Measurements from ENCODE around the gene TNK2. TPM values are rescaled to one million over a fixed set of nuclear protein-coding genes. Genes with fewer than 3 reads are reported as not detected.
"Not testable (repeated sequence)": the region's sequence is repeated elsewhere in the genome, so short reads cannot be mapped to it uniquely, and the experiment has no call there.

The TNK2 gene
- total RNA-seq, 2 donors from 2014 or later, result 25.9 to 49.1 TPM

DNA sequence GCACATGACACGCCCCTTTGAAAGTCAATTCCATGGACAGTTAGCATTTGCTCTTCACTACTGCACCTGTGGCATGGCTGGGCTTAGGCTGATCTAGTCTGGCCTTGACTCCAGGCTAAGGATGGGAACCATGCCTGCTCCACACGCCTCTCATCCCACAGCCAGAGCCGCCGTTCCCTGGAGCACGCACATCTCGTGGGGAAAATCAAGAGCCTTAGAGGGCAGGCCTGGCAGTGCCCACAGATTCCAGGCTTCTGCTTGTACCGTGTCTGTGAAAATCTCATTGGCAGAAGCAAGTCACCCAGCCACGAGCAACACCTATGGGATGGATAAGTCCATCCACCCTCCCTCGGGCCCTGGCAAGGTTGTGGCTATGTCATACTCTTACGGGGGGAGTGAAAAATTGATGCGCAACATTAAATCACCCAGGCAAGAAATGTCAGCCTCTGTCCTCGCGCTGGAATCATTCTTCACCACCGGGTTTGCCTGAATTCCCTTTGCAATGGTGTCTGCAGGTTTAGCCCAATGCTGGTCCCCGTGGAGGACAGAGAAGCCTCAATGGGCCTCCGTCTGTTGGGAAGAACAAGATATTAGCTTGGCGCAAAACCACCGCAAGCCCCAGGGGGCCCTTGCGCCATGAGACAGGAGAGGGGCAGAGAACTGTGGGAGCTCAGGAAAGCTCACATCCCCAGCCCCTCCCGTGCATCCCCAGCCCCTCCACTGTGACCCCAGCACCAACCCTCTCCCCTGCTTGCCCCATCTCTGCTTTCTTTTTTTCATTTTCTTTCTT lies 38.8 kb upstream of the TNK2 start:
- ATAC-seq, result not testable (repeated sequence)
- WGBS, 2 donors, result 94 to 95% methylated on average over 20 of the region's 20 CpGs

DNA sequence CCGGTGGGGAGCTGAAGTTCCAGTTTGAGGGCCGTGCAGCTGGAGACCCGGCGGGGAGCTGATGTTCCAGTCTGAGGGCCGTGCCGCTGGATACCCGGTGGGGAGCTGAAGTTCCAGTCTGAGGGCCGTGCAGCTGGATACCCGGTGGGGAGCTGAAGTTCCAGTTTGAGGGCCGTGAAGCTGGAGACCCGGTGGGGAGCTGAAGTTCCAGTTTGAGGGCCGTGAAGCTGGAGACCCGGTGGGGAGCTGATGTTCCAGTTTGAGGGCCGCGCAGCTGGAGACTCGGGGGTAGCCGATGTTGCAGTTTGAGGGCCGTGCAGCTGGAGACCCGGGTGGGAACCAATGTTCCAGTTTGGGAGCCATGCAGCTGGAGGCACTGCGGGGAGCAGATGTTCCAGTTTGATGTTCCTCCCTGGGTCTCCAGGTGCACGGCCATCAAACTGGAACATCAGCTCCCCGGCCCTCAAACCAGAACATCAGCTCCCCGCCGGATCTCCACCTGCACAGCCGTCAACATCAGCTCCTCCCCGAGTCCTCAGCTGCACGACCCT lies 33.0 kb upstream of the TNK2 start:
- H3K4me1 ChIP-seq; H3K36me3 ChIP-seq (replicated peaks in 1 of 2; ENCODE audit: insufficient read depth in 1 of 2, low read depth in 2 of 2); intact Hi-C loops (cut with DNase I); DNase-seq; H3K27ac ChIP-seq; H3K9me3 ChIP-seq; ATAC-seq; H3K27me3 ChIP-seq; H3K4me3 ChIP-seq: not testable (repeated sequence)
- 88 to 90% methylated on average over 25 to 27 of the region's 27 CpGs for whole genome bisulfite sequencing, 2 donors

More for the DNA sequence above, 38.8 kb upstream of the TNK2 start:
- H3K27ac ChIP-seq; H3K9me3 ChIP-seq; H3K4me3 ChIP-seq; intact Hi-C loops (cut with DNase I); H3K27me3 ChIP-seq; DNase-seq; H3K4me1 ChIP-seq; H3K36me3 ChIP-seq (replicated peaks in 1 of 2; ENCODE audit: insufficient read depth in 1 of 2, low read depth in 2 of 2): not testable (repeated sequence)

DNA sequence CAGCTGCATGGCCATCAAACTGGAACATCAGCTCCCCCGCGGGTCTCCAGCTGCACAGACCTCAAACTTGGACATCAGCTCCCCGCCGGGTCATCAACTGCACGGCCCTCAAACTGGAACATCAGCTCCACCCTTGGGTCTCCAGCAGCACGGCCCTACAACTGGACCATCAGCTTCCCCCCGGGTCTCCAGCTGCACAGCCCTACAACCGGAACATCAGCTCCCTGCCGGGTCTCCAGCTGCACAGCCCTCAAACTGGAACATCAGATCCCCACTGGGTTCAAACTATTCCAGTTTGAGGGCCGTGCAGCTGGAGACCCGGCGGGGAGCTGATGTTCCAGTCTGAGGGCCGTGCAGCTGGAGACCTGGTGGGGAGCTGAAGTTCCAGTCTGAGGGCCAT lies 32.5 kb upstream of the TNK2 start:
- H3K4me1 ChIP-seq; ATAC-seq; H3K9me3 ChIP-seq; H3K27me3 ChIP-seq; H3K27ac ChIP-seq; H3K4me3 ChIP-seq; H3K36me3 ChIP-seq (replicated peaks in 1 of 2; ENCODE audit: insufficient read depth in 1 of 2, low read depth in 2 of 2); intact Hi-C loops (cut with DNase I); DNase-seq: not testable (repeated sequence)
- WGBS, 2 donors, result 79 to 83% methylated on average over 11 to 12 of the region's 13 CpGs

DNA sequence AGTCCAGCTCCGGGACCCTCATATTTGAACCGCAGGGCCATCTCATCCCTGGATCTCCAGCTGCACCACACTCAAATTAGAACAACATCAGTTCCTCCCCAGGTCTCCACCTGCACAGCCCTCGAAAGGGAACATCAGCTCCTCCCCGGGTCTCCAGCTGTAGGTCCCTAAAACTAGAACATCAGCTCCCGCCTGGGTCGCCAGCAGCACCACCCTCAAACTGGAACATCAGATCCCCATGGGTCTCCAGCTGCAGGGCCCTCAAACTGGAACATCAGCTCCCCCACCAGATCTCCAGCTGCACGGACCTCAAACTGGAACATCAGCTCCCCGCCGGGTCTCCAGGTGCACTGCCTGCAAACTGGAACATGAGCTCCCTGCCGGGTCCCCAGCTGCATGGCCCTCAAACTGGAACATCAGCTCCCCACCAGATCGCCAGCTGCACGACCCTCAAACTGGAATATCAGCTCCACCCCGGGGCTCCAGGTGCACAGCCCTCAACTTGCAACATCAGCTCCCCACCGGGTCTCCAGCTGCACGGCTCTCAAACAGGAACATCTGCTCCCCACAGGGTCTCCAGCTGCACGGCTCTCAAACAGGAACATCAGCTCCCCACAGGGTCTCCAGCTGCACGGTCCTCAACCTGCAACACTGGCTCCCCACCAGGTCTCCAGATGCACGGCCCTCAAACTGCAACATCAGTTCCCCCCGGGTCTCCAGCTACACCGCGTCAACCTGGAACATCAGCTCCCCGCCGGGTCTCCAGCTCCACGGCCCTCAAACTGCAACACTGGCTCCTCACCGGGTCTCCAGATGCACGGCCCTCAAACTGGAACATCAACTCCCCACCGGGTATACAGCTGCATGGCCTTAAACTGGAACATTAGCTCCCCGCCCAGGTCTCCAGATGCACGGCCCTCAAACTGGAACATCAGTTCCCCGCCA lies 31.4 kb upstream of the TNK2 start:
- DNase-seq; H3K4me3 ChIP-seq; intact Hi-C loops (cut with DNase I); H3K27me3 ChIP-seq; H3K4me1 ChIP-seq; ATAC-seq; H3K9me3 ChIP-seq; H3K36me3 ChIP-seq (replicated peaks in 1 of 2; ENCODE audit: insufficient read depth in 1 of 2, low read depth in 2 of 2); H3K27ac ChIP-seq: not testable (repeated sequence)
- WGBS, 2 donors, result 78 to 93% methylated on average over 15 to 28 of the region's 30 CpGs

DNA sequence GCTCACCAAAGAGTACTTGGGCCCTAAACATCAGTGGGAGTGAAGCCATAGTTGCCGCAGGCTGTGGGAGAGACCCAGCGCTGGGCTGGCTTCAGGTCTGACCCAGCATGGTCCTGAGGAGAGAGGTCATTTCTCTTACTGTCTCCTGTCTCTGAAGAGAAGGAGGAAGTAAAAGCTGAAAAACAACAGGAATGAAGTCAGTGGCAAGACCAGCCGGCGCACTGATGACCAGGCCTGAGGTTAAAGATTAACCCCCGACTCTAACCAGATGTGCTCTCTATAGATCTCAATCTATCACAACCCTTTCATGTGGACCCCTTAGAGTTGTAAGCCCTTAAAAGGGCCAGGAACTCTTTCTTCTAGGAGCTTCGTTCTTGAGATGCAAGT lies 24.7 kb upstream of the TNK2 start:
- H3K27me3 ChIP-seq; H3K4me1 ChIP-seq; DNase-seq; H3K4me3 ChIP-seq; H3K36me3 ChIP-seq (replicated peaks in 1 of 2; ENCODE audit: insufficient read depth in 1 of 2, low read depth in 2 of 2); H3K9me3 ChIP-seq; ATAC-seq; intact Hi-C loops (cut with DNase I): not testable (repeated sequence)
- 75 to 88% methylated on average over 6 of the region's 6 CpGs for WGBS, 2 donors
- H3K27ac ChIP-seq, result peak overlapping the region in 1 of 4 donors; percentile 20

DNA sequence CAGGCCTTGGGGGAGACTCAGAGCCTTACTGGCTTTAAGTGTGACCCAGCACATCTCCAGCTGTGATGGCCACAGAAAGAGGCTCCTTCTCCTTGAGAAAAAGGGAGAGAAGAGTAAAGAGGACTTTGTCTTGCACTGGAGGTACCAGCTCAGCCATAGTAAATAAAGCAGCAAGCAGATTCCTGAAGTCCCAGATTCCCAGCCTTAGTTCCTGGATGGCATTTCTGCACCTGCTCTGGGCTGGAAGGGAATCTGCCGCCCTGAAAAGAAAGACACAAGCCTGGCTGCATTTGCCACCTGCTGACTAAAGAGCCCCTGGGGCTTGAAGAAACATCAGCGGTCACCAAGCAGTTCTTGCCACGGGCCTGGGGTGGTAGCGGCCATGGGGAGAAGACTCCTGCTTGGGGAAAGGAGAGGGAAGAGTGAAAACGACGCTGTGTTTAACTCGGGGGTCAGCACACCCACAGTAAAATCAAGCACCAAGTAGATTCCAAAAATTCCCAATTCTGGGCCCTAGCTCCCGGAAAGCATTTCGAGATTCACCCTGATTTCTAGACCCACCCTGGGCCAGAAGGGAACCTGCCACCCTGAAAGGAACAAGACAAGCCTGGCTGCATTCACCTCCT lies 24.2 kb upstream of the TNK2 start:
- Histone ChIP-seq H3K27ac (peak overlapping the region in 1 of 4 donors; percentile 20), H3K4me3 (no peak overlapping the region), H3K27me3 (no peaks in the 10 kb centered on the region), H3K9me3 (no peaks in the 10 kb centered on the region), H3K4me1 (no peaks in the 10 kb centered on the region), H3K36me3 (replicated peaks in 1 of 2; ENCODE audit: insufficient read depth in 1 of 2, low read depth in 2 of 2) (no peaks in the 10 kb centered on the region)
- intact Hi-C loops (cut with DNase I), result no loop called here
- ATAC-seq (no peak), DNase-seq (no peak)
- TF ChIP-seq, protein P1, sequence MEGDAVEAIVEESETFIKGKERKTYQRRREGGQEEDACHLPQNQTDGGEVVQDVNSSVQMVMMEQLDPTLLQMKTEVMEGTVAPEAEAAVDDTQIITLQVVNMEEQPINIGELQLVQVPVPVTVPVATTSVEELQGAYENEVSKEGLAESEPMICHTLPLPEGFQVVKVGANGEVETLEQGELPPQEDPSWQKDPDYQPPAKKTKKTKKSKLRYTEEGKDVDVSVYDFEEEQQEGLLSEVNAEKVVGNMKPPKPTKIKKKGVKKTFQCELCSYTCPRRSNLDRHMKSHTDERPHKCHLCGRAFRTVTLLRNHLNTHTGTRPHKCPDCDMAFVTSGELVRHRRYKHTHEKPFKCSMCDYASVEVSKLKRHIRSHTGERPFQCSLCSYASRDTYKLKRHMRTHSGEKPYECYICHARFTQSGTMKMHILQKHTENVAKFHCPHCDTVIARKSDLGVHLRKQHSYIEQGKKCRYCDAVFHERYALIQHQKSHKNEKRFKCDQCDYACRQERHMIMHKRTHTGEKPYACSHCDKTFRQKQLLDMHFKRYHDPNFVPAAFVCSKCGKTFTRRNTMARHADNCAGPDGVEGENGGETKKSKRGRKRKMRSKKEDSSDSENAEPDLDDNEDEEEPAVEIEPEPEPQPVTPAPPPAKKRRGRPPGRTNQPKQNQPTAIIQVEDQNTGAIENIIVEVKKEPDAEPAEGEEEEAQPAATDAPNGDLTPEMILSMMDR (IDR thresholded peaks at IDR 0.05), result no peak
- no peak for TF ChIP-seq POLR2A (IDR thresholded peaks at IDR 0.05)
- 82 to 91% methylated on average over 9 of the region's 9 CpGs for WGBS, 2 donors

Data from body of pancreas (tissue), 4 donors.